ENCODE measurements around the gene CBY1.
"Not testable (repeated sequence)": the region's sequence is repeated elsewhere in the genome, so short reads cannot be mapped to it uniquely, and the experiment has no call there.

CBY1 gene

DNA sequence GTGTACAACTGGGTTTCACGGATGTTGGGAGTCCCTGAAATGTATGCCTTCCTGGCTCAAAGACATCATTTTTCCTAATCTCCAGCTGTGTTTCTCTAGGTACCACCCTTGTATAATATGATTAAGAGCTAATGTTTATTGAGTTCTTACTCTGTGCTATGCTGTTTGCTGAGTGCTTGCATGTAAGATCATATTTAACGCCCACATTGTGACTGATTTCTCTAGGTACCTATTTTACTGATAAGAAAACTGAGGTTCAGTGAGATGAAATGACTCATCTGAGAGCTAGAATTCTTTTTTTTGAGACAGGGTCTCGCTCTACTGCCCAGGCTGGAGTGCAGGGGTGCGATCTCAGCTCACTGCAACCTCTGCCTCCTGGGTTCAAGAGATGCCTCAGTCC lies 42.9 kb upstream of the CBY1 start:
- no peak overlapping the region for H3K4me3 ChIP-seq (ENCODE audit: low read length)
- TF ChIP-seq CTCF (conservative IDR thresholded peaks at IDR 0.05; ENCODE audit: low read length), result no peak
- DNase-seq (ENCODE audit: low read depth), result no peak

DNA sequence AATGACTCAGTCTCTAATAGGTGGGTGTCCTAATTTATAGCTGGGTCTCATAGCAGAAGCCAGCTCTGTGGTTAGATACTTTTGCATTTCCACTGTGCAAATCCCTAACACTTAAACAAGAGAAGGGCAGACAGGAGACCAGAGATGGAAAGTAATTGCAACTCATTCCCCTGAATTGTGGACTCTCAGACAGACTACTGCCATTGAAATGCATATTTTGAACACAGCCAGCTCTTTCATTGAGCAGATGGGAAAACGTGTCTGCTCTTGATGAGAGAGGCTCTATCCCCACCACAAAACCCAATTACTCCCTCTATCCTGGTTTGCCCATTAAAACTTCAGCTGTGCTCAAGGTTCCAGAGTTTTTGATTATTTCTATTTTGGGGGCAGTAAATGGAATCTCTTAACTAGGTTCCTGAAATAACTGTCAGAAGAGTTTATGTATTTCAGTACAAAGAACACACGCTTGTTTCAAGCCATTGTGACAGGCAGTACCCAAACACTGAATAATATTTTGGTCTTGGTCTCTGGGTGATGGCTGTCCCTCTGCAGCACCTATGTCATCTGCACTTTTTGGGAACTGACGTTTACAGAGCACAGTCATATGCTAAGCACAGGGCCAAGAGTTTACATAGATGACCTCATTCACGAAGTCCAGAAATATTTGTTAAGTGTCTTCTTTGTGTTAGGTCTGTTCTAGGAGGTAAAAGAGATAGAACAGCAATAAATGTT lies 41.9 kb upstream of the CBY1 start:
- TF ChIP-seq CTCF (conservative IDR thresholded peaks at IDR 0.05; ENCODE audit: low read length), result no peak
- no peak overlapping the region for H3K4me3 ChIP-seq (ENCODE audit: low read length)

DNA sequence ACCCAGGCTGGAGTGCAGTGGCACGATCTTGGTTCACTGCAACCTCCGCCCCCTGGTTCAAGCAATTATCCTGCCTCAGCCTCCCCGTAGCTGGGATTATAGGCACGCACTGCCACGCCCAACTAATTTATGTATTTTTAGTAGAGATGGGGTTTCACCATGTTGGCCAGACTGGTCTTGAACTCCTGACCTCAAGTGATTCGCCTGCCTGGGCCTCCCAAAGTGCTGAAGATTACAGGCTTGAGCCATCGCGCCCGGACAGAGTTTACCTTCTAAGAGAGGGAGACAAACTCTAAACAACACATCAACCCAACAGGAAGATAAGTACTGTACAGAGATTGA lies 41.4 kb upstream of the CBY1 start:
- H3K4me3 ChIP-seq (ENCODE audit: low read length); DNase-seq (ENCODE audit: low read depth): not testable (repeated sequence)

More for the DNA sequence above, 41.9 kb upstream of the CBY1 start:
- DNase-seq (ENCODE audit: low read depth), result no peak

GRCh38 chr22:38618258-38618657 lies 38.2 kb upstream of the CBY1 start:
- no peak for TF ChIP-seq CTCF (conservative IDR thresholded peaks at IDR 0.05; ENCODE audit: low read length)
- DNase-seq (ENCODE audit: low read depth), result no peak
- H3K4me3 ChIP-seq (ENCODE audit: low read length), result no peak overlapping the region

GRCh38 chr22:38618682-38619081 lies 37.8 kb upstream of the CBY1 start:
- no peak for TF ChIP-seq CTCF (conservative IDR thresholded peaks at IDR 0.05; ENCODE audit: low read length)
- H3K4me3 ChIP-seq (ENCODE audit: low read length), result no peak overlapping the region
- DNase-seq (ENCODE audit: low read depth), result no peak

- H3K4me3 ChIP-seq (ENCODE audit: low read length), result no peak overlapping the region
- no peak for TF ChIP-seq CTCF (conservative IDR thresholded peaks at IDR 0.05; ENCODE audit: low read length)
- DNase-seq (ENCODE audit: low read depth), result no peak
Measured at GRCh38 chr22:38623351-38623750, 33.1 kb upstream of the CBY1 start.

- H3K4me3 ChIP-seq (ENCODE audit: low read length), result no peak overlapping the region
- TF ChIP-seq CTCF (conservative IDR thresholded peaks at IDR 0.05; ENCODE audit: low read length), result no peak
- no peak for DNase-seq (ENCODE audit: low read depth)
Measured at GRCh38 chr22:38628444-38628843, 28.0 kb upstream of the CBY1 start.

- no peak overlapping the region for H3K4me3 ChIP-seq (ENCODE audit: low read length)
- no peak for DNase-seq (ENCODE audit: low read depth)
- no peak for TF ChIP-seq CTCF (conservative IDR thresholded peaks at IDR 0.05; ENCODE audit: low read length)
Measured at GRCh38 chr22:38629108-38629507, 27.3 kb upstream of the CBY1 start.
